Caco-2 (cell line): ENCODE measurements around the gene PPP1R10. TPM values are rescaled to one million over a fixed set of nuclear protein-coding genes. Genes with fewer than 3 reads are reported as not detected.

Experiments
- BruUV-seq: library from RNA; stranded (reverse); fragments of 400-500 nt; replicated peaks from 2 replicates; lab custom pipeline; 2021; lab: Mats Ljungman, UMichigan
- CTCF ChIA-PET: fragments of 300-600 bp; sonication (Branson Sonifier 250); formaldehyde crosslinking; loops from one replicate; lab custom pipeline; 2022; ENCODE audit warnings: antibody characterized with exemption; lab: Charles Lee
- POLR2A ChIA-PET: fragments of 300-600 bp; sonication (Branson Sonifier 250); formaldehyde crosslinking; loops from one replicate; lab custom pipeline; 2022; ENCODE audit warnings: antibody characterized with exemption; lab: Charles Lee
- DNase-seq, 2 experiments: peaks; one replicate each; pipeline versions ENCODE4 v3.0.0 to v3.0.0-alpha.2; 2020 to 2022
- H3K27me3 ChIP-seq: replicated peaks from 2 replicates; pipeline ENCODE4 v1.6.0; 2011; ENCODE audit warnings: low read length; ENCODE audit not compliant: control insufficient read depth, insufficient read depth
- H3K36me3 ChIP-seq: 2 replicates; pipeline ENCODE4 v1.5.1; 2011; ENCODE audit warnings: low read length; ENCODE audit not compliant: control insufficient read depth, insufficient read depth
- H3K4me1 ChIP-seq: fragments of 250-450 bp; sonication (Bioruptor Pico); 2 replicates; pipeline ENCODE4 v1.5.1; 2020; ENCODE audit warnings: mild to moderate bottlenecking
- H3K4me3 ChIP-seq: 2 replicates; pipeline ENCODE4 v1.5.1; 2011; ENCODE audit warnings: low read depth, mild to moderate bottlenecking, control low read depth, low read length
- H3K9me3 ChIP-seq: fragments of 250-450 bp; sonication (Bioruptor Pico); 2 replicates; pipeline ENCODE4 v1.5.1; 2020; ENCODE audit warnings: mild to moderate bottlenecking, moderate library complexity
- H3K27ac Mint-ChIP-seq: one replicate; pipeline ENCODE4 v1.8.0; 2022; ENCODE audit warnings: mixed read lengths; ENCODE audit not compliant: unreplicated experiment
- H3K27me3 Mint-ChIP-seq: one replicate; pipeline ENCODE4 v1.8.0; 2022; ENCODE audit warnings: mixed read lengths; ENCODE audit not compliant: insufficient read depth, unreplicated experiment
- H3K36me3 Mint-ChIP-seq: one replicate; pipeline ENCODE4 v1.8.0; 2022; ENCODE audit warnings: mild to moderate bottlenecking, mixed read lengths; ENCODE audit not compliant: insufficient read depth, unreplicated experiment
- H3K4me1 Mint-ChIP-seq: one replicate; pipeline ENCODE4 v1.8.0; 2022; ENCODE audit warnings: low read depth, mixed read lengths; ENCODE audit not compliant: unreplicated experiment
- H3K4me3 Mint-ChIP-seq: one replicate; pipeline ENCODE4 v1.8.0; 2022; ENCODE audit warnings: mild to moderate bottlenecking, moderate library complexity, mixed read lengths; ENCODE audit not compliant: unreplicated experiment
- H3K9me3 Mint-ChIP-seq: one replicate; pipeline ENCODE4 v1.8.0; 2022; ENCODE audit warnings: mixed read lengths; ENCODE audit not compliant: unreplicated experiment
- intact Hi-C: fragments of 100-400 bp; cut with micrococcal nuclease; formaldehyde crosslinking; loops from one replicate; pipeline ENCODE4 v1.10.0; 2022; ENCODE audit not compliant: unreplicated experiment
- total RNA-seq: library from RNA; stranded (reverse); gene quantifications from 2 replicates; pipeline ENCODE4 v1.2.3, GENCODE V29; 2022
- TF ChIP-seq, protein P1 (sequence below), 2 experiments: fragments of 200-600 bp in 1 of 2; IDR thresholded peaks; 1 replicate in 1 of 2; 2 replicates in 1 of 2; pipeline versions ENCODE4 v1.5.1 to v1.8.0; 2011 to 2022; ENCODE audit warnings: antibody characterized with exemption in 1 of 2, control low read depth in 1 of 2, inconsistent platforms in 1 of 2, low read depth in 1 of 2, low read length in 1 of 2, mild to moderate bottlenecking in 1 of 2, moderate library complexity in 1 of 2; ENCODE audit not compliant: insufficient read depth in 1 of 2, severe bottlenecking in 1 of 2, unreplicated experiment in 1 of 2

The PPP1R10 gene
- total RNA-seq, 1 experiment from 2014 or later = 91.3 TPM

- H3K27me3 Mint-ChIP-seq = no peaks in the 10 kb centered on the region
- no peaks in the 10 kb centered on the region for H3K9me3 ChIP-seq
- no peaks in the 10 kb centered on the region for H3K9me3 Mint-ChIP-seq
- TF ChIP-seq, protein P1, sequence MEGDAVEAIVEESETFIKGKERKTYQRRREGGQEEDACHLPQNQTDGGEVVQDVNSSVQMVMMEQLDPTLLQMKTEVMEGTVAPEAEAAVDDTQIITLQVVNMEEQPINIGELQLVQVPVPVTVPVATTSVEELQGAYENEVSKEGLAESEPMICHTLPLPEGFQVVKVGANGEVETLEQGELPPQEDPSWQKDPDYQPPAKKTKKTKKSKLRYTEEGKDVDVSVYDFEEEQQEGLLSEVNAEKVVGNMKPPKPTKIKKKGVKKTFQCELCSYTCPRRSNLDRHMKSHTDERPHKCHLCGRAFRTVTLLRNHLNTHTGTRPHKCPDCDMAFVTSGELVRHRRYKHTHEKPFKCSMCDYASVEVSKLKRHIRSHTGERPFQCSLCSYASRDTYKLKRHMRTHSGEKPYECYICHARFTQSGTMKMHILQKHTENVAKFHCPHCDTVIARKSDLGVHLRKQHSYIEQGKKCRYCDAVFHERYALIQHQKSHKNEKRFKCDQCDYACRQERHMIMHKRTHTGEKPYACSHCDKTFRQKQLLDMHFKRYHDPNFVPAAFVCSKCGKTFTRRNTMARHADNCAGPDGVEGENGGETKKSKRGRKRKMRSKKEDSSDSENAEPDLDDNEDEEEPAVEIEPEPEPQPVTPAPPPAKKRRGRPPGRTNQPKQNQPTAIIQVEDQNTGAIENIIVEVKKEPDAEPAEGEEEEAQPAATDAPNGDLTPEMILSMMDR (IDR thresholded peaks at IDR 0.05; ENCODE audit: insufficient read depth in 1 of 2, low read depth in 1 of 2, low read length in 1 of 2, severe bottlenecking in 1 of 2, unreplicated experiment in 1 of 2) = no peak
- no peak overlapping the region for H3K4me3 Mint-ChIP-seq
- no peak for DNase-seq
- POLR2A ChIA-PET = no interaction called here
- no peak overlapping the region for H3K27ac Mint-ChIP-seq
- no peaks in the 10 kb centered on the region for H3K4me1 ChIP-seq
- peaks cover 53% of the 10 kb centered on the region for H3K36me3 Mint-ChIP-seq
- no peak overlapping the region for H3K4me3 ChIP-seq
- H3K4me1 Mint-ChIP-seq = peaks cover 1% of the 10 kb centered on the region
- CTCF ChIA-PET = interaction anchor here (1.1 kb wide), 1 partner anchor 36 kb away, joined by 3 read pairs; the partner anchor contains the start of gene DHX16
- BruUV-seq = no TSS peak
- intact Hi-C loops = no loop called here
- H3K36me3 ChIP-seq = no peaks in the 10 kb centered on the region; the same call in 1 of the 2 replicates
- H3K27me3 ChIP-seq = no peaks in the 10 kb centered on the region
Measured at GRCh38 chr6:30635834-30636233, 18.8 kb upstream of the PPP1R10 start.

DNA sequence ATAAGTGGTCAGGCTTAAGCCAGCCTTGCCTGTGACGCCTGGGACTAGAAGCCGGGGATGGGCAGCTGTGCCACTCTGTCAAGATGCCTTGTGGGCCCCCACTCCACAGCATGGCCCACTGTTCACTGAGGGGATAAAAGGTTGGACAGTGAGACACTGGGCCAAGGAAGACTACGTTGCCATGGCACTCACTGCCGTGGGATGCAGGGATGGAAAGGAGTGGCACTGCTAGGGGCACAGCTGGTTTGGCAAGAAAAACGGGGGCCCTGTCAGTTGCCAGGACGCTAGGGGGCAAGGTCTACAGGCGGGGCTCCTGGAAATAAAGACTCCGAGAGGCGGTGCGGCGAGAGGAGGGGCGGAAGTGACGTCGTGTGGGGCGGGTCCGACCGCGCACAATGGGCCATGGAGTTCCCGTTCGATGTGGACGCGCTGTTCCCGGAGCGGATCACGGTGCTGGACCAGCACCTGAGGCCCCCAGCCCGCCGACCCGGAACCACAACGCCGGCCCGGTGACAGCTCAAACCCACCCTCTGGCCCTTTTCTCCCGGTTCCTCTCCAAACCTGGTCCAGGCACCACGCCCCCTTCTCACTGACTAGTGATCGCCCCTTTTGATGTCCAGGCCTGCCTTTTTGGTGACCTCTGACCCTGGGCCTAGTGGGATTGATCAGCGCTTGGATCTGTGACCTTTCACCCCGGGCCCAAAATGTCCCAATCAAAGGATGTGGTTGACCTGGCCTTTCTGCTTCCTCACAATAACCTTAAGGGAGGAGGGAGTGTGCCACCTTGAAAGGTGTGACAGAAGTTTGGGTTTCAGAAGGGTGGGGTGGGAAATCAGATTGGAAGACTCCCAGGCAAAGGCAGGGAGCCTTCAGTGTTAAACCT, 9.7 kb upstream of the PPP1R10 start, which contains the start of gene ATAT1:
ATAT1 (plus strand) TSS at position 391 of the 883 bp plus-strand sequence.
- ChIA-PET POLR2A (interaction anchor here (0.6 kb wide), 1 partner anchor 9 kb away, joined by 3 read pairs; no protein-coding TSS in a partner anchor), CTCF (no interaction called here)
- H3K27me3 Mint-ChIP-seq = no peaks in the 10 kb centered on the region
- peaks cover 80% of the 10 kb centered on the region for H3K36me3 Mint-ChIP-seq
- Histone ChIP-seq H3K9me3 (no peaks in the 10 kb centered on the region), H3K4me1 (peaks cover 5% of the 10 kb centered on the region; the same call in 1 of the 2 replicates), H3K27me3 (no peaks in the 10 kb centered on the region), H3K36me3 (peaks cover 2% of the 10 kb centered on the region; the same call in 1 of the 2 replicates), H3K4me3 (peak within 1 kb of the TSS; percentile 53)
- peaks cover 14% of the 10 kb centered on the region for H3K4me1 Mint-ChIP-seq
- peak within 1 kb of the TSS; percentile 84 for H3K4me3 Mint-ChIP-seq
- DNase-seq = peak; percentile 89 to 91
- TF ChIP-seq, protein P1 (IDR thresholded peaks at IDR 0.05; ENCODE audit: insufficient read depth in 1 of 2, low read depth in 1 of 2, low read length in 1 of 2, severe bottlenecking in 1 of 2, unreplicated experiment in 1 of 2) = peak; percentile 42 to 45
- no TSS peak for BruUV-seq
- H3K27ac Mint-ChIP-seq = peak within 1 kb of the TSS; percentile 97
- no peaks in the 10 kb centered on the region for H3K9me3 Mint-ChIP-seq
- intact Hi-C loops = loop anchor here (1.0 to 2.0 kb wide), 2 partner anchors 9 to 46 kb away; partner anchors contain the start of genes DHX16, MRPS18B and PPP1R10

DNA sequence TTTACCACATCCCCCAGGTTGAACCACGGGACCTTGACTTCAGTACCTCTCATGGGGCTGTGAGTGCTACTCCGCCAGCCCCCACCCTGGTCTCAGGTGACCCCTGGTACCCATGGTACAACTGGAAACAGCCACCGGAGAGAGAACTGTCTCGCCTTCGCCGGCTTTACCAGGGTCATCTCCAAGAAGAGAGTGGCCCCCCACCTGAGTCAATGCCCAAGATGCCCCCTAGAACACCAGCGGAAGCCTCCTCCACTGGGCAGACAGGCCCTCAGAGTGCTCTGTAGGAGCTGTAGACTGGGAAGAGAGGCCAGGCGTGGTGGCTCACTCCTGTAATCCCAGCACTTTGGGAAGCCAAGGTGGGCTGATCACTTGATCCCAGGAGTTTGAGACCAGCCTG, 8.5 kb upstream of the PPP1R10 start:
- H3K36me3 ChIP-seq = peaks cover 2% of the 10 kb centered on the region; the same call in 1 of the 2 replicates
- Mint-ChIP-seq H3K4me3 (peak overlapping the region; percentile 84), H3K36me3 (peaks cover 80% of the 10 kb centered on the region), H3K9me3 (no peaks in the 10 kb centered on the region), H3K27ac (peak overlapping the region; percentile 97), H3K4me1 (peaks cover 14% of the 10 kb centered on the region), H3K27me3 (no peaks in the 10 kb centered on the region)
- POLR2A ChIA-PET = no interaction called here
- peaks cover 5% of the 10 kb centered on the region; the same call in 1 of the 2 replicates for H3K4me1 ChIP-seq
- no peaks in the 10 kb centered on the region for H3K9me3 ChIP-seq
- no TSS peak for BruUV-seq
- intact Hi-C loops = no loop called here
- no peak overlapping the region for H3K4me3 ChIP-seq
- no peak for DNase-seq
- CTCF ChIA-PET = interaction anchor here (0.6 to 0.7 kb wide), 2 partner anchors 15 to 383 kb away, joined by 3 to 9 read pairs; no protein-coding TSS in a partner anchor
- no peaks in the 10 kb centered on the region for H3K27me3 ChIP-seq
- TF ChIP-seq, protein P1 (IDR thresholded peaks at IDR 0.05; ENCODE audit: insufficient read depth in 1 of 2, low read depth in 1 of 2, low read length in 1 of 2, severe bottlenecking in 1 of 2, unreplicated experiment in 1 of 2) = no peak
